Glomerular visceral epithelial cell (primary cell): ENCODE measurements around the gene UST.

Source experiments
- DNase-seq: peaks from one replicate; pipeline ENCODE4 v3.0.0-alpha.2; 2016; ENCODE audit errors: extremely low spot score

Gene UST

GRCh38 chr6:148803979-148804378, 57.1 kb downstream of the UST start:
- no peak for DNase-seq

GRCh38 chr6:148805777-148806176, 58.9 kb downstream of the UST start:
- no peak for DNase-seq

GRCh38 chr6:148807784-148808183, 61.0 kb downstream of the UST start:
- no peak for DNase-seq

- no peak for DNase-seq
Measured at GRCh38 chr6:148808786-148809304, 62.0 kb downstream of the UST start.

- no peak for DNase-seq
Measured at GRCh38 chr6:148811459-148811858, 64.6 kb downstream of the UST start.

- DNase-seq: no peak
Measured at GRCh38 chr6:148814082-148814790, 67.4 kb downstream of the UST start.

- DNase-seq: no peak
Measured at GRCh38 chr6:148814869-148815268, 68.0 kb downstream of the UST start.

GRCh38 chr6:148816117-148816516, 69.3 kb downstream of the UST start:
- DNase-seq: no peak

- no peak for DNase-seq
Measured at GRCh38 chr6:148817689-148818088, 70.9 kb downstream of the UST start.

GRCh38 chr6:148818939-148819575, 72.2 kb downstream of the UST start:
- DNase-seq: no peak

GRCh38 chr6:148819852-148820251, 73.0 kb downstream of the UST start:
- DNase-seq: no peak

- no peak for DNase-seq
Measured at GRCh38 chr6:148822819-148823218, 76.0 kb downstream of the UST start.

GRCh38 chr6:148824291-148824690, 77.5 kb downstream of the UST start:
- DNase-seq: no peak

GRCh38 chr6:148824960-148825359, 78.1 kb downstream of the UST start:
- no peak for DNase-seq

GRCh38 chr6:148825492-148825891, 78.7 kb downstream of the UST start:
- DNase-seq: no peak

- DNase-seq: no peak
Measured at GRCh38 chr6:148827416-148828045, 80.7 kb downstream of the UST start.

- no peak for DNase-seq
Measured at GRCh38 chr6:148828047-148828446, 81.2 kb downstream of the UST start.

GRCh38 chr6:148829415-148830101, 82.7 kb downstream of the UST start:
- no peak for DNase-seq

- DNase-seq: no peak
Measured at GRCh38 chr6:148830614-148831013, 83.8 kb downstream of the UST start.

- no peak for DNase-seq
Measured at GRCh38 chr6:148831064-148831463, 84.2 kb downstream of the UST start.

- no peak for DNase-seq
Measured at GRCh38 chr6:148831531-148831930, 84.7 kb downstream of the UST start.

- DNase-seq: no peak
Measured at GRCh38 chr6:148835920-148836441, 89.2 kb downstream of the UST start.
